Naive thymus-derived CD8-positive, alpha-beta T cell (primary cell): ENCODE results near the gene CCNK. TPM values are rescaled to one million over a fixed set of nuclear protein-coding genes. Genes with fewer than 3 reads are reported as not detected.
A peak's percentile ranks its signal among the peaks of the same experiment; 100 is the strongest.

Source experiments
- ATAC-seq, 2 donors: fragments of 150-1000 bp; cut with Tn5 transposase in 1 of 2; sonication (Bioruptor Pico), chemical (Tn5 transposase) in 1 of 2; 1 replicate in 1 of 2; 2 replicates in 1 of 2; pipeline ENCODE4 v1.10.0; 2021; ENCODE audit warnings: mild to moderate bottlenecking in 2 of 2, moderate library complexity in 2 of 2
- POLR2A ChIA-PET: fragments of 350-600 bp; sonication (Branson Sonifier 250); formaldehyde crosslinking; loops from one replicate; lab custom pipeline; 2021; ENCODE audit warnings: antibody characterized with exemption; lab: Charles Lee
- DNase-seq, 10 donors: peaks; one replicate each; pipeline versions ENCODE4 v3.0.0 to v3.0.0-alpha.2; 2020 to 2022
- H3K27ac Mint-ChIP-seq, 10 donors: one replicate each; pipeline ENCODE4 v1.8.0; 2020 to 2022; ENCODE audit warnings: mild to moderate bottlenecking in 10 of 10, mixed read lengths in 10 of 10, moderate library complexity in 4 of 10, inconsistent platforms in 1 of 10
- H3K27me3 Mint-ChIP-seq, 5 donors: one replicate each; pipeline ENCODE4 v1.8.0; 2021 to 2022; ENCODE audit warnings: mixed read lengths in 5 of 5
- H3K36me3 Mint-ChIP-seq, 3 donors: one replicate each; pipeline ENCODE4 v1.8.0; 2020 to 2022; ENCODE audit warnings: mixed read lengths in 3 of 3, mild to moderate bottlenecking in 2 of 3, inconsistent platforms in 1 of 3
- H3K4me1 Mint-ChIP-seq, 4 donors: one replicate each; pipeline ENCODE4 v1.8.0; 2021 to 2022; ENCODE audit warnings: mixed read lengths in 4 of 4
- H3K4me3 Mint-ChIP-seq, 10 donors: one replicate each; pipeline ENCODE4 v1.8.0; 2020 to 2022; ENCODE audit warnings: mild to moderate bottlenecking in 10 of 10, mixed read lengths in 10 of 10, moderate library complexity in 6 of 10, inconsistent platforms in 1 of 10
- H3K9me3 Mint-ChIP-seq, 9 donors: one replicate each; pipeline ENCODE4 v1.8.0; 2020 to 2022; ENCODE audit warnings: mixed read lengths in 9 of 9, mild to moderate bottlenecking in 3 of 9, inconsistent platforms in 1 of 9, moderate library complexity in 1 of 9
- polyA plus RNA-seq, 3 donors: library from polyadenylated mRNA; unstranded; fragments of 300-500 nt; fragmentation: Illumina TruSeq; gene quantifications; one replicate each; pipeline ENCODE4 v1.2.3, GENCODE V29; 2021
- total RNA-seq, 8 experiments: library from RNA in 2 of 8; stranded (reverse) in 2 of 8; gene quantifications; one replicate each; pipeline ENCODE4 v1.2.3 and lab custom pipeline; 2021 to 2026

CCNK gene
- total and polyA plus RNA-seq, 5 experiments from 2014 or later = 13.4 to 92.5 (median 19.8) TPM

DNA sequence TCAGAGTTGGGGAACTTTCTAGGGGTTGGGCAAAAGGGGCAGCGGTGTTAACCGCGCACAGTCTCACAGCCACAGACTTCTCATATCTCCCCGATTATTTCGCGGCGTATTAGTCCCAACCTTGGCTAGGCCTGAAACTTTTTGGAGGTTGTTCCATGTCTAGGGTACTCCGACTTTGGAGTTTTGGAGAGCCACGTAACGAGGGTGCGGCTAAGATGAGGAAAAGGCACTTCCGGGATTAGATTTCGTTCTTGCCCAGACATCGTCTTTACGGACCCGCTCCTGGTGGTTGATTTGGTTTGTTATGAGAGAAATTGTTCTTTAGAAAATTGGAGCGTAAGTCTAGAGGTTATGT, 513 bp downstream of the CCNK start:
- Mint-ChIP-seq H3K27ac (peak overlapping the region; percentile 97 to 100 (median 99)), H3K4me3 (peak overlapping the region; percentile 92 to 99 (median 98)), H3K27me3 (no peaks in the 10 kb centered on the region), H3K4me1 (peaks cover 42 to 82% (median 74%) of the 10 kb centered on the region in 4 donors), H3K9me3 (no peaks in the 10 kb centered on the region), H3K36me3 (no peaks in the 10 kb centered on the region)
- POLR2A ChIA-PET = interaction anchor here (0.7 to 2.2 kb wide), 6 partner anchors 18 to 220 kb away, joined by 3 to 27 read pairs (median 4); partner anchors contain the start of genes CCDC85C and CYP46A1
- DNase-seq (peak in 6 of 10 donors; percentile 3 to 36 (median 30)), ATAC-seq (no peak)

DNA sequence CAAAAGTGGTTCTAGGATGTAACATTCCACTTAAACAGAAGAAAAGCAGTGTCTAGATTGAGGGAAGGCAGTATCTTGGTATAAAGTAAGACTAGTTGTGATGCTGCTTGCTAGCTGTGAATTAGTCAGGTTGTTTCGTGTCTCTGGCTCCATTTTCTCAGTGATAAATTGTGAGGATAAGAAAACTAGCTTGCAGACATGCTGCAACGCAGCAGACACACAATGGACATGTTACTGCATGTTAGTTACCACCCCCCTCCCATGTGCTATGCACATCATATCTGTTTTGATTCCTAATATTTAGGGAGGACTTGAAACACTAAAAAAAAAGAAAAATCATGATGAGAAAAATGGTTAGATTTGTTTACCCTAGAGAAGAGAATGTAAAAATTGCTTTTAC, 2.9 kb downstream of the CCNK start:
- ATAC-seq (no peak), DNase-seq (no peak)
- Mint-ChIP-seq H3K27ac (peak overlapping the region in 3 of 10 donors; percentile 0 to 36 (median 19)), H3K4me3 (no peak overlapping the region), H3K4me1 (peaks cover 37 to 79% (median 71%) of the 10 kb centered on the region in 4 donors), H3K36me3 (no peaks in the 10 kb centered on the region), H3K9me3 (no peaks in the 10 kb centered on the region), H3K27me3 (no peaks in the 10 kb centered on the region)
- POLR2A ChIA-PET = no interaction called here

DNA sequence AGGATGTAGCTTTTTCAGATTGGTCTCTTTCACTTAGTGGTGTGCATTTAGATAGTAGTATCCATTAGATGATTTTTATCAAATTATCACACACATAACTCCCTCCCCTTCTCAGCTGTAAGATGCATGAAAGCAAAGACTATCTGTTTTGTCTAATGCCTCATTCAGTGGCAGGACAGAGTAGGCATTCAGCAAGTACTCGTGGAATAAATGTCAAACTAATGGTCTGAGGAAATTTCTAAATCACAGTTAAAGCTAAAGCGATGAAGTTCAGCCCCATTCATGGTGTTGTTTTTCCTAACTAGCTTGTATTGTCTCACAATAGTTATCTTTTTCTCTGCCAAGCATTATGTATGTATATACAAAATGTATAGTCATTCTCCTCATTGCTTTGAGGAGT, 16.1 kb downstream of the CCNK start:
- H3K36me3 Mint-ChIP-seq = peaks cover 3 to 92% (median 28%) of the 10 kb centered on the region in 3 donors
- no peak overlapping the region for H3K27ac Mint-ChIP-seq
- POLR2A ChIA-PET = no interaction called here

DNA sequence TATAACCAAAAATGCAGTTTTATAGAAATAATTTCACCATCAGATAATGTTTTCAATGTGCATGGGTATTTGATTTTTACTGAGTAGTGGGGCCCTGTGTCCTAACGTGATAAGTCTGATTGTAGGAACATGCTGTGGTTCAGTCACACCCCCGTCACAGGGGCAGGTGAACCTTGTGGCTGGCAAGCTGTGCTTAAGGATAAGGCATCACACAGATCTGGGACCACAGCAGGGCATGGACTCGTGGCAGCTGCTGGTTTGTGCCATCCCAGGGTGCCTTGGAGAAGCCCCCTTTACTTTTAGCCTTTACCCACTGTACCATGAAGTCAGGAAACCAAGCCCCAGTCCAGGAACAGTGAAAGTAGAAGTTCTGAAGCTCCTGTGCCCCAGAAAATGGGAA, 16.7 kb downstream of the CCNK start:
- POLR2A ChIA-PET = no interaction called here
- ATAC-seq (no peak), DNase-seq (no peak)
- Mint-ChIP-seq H3K27me3 (no peaks in the 10 kb centered on the region), H3K9me3 (no peaks in the 10 kb centered on the region), H3K4me1 (peaks cover 0 to 20% (median 10%) of the 10 kb centered on the region in 4 donors), H3K27ac (peak overlapping the region in 1 of 10 donors; percentile 40), H3K36me3 (peaks cover 3 to 92% (median 26%) of the 10 kb centered on the region in 3 donors), H3K4me3 (no peak overlapping the region)

More for the DNA sequence above, 16.1 kb downstream of the CCNK start:
- DNase-seq (no peak), ATAC-seq (no peak)
- no peaks in the 10 kb centered on the region for H3K27me3 Mint-ChIP-seq
- no peak overlapping the region for H3K4me3 Mint-ChIP-seq
- H3K4me1 Mint-ChIP-seq = peaks cover 0 to 23% (median 12%) of the 10 kb centered on the region in 4 donors
- no peaks in the 10 kb centered on the region for H3K9me3 Mint-ChIP-seq

- Mint-ChIP-seq H3K27ac (peak overlapping the region in 1 of 10 donors; percentile 63), H3K36me3 (peaks cover 0 to 93% (median 22%) of the 10 kb centered on the region in 3 donors), H3K27me3 (no peaks in the 10 kb centered on the region), H3K4me1 (no peaks in the 10 kb centered on the region), H3K9me3 (no peaks in the 10 kb centered on the region), H3K4me3 (no peak overlapping the region)
- POLR2A ChIA-PET = no interaction called here
- ATAC-seq = no peak
- DNase-seq = no peak
Observed at GRCh38 chr14:99502989-99503421, 21.8 kb downstream of the CCNK start.

- POLR2A ChIA-PET = interaction anchor here (1.3 kb wide), 1 partner anchor 23 kb away, joined by 3 read pairs; the partner anchor contains the start of gene SETD3
- Mint-ChIP-seq H3K4me1 (peaks cover 0 to under 1% (median 0%) of the 10 kb centered on the region in 4 donors), H3K27ac (peak overlapping the region in 3 of 10 donors; percentile 4 to 78 (median 73)), H3K4me3 (no peak overlapping the region), H3K9me3 (no peaks in the 10 kb centered on the region), H3K36me3 (peaks cover 0 to 95% (median 22%) of the 10 kb centered on the region in 3 donors), H3K27me3 (no peaks in the 10 kb centered on the region)
- DNase-seq = no peak
- no peak for ATAC-seq
Observed at GRCh38 chr14:99503848-99504453, 22.7 kb downstream of the CCNK start.

GRCh38 chr14:99505089-99505488, 23.9 kb downstream of the CCNK start:
- POLR2A ChIA-PET = interaction anchor here (1.3 kb wide), 1 partner anchor 24 kb away, joined by 3 read pairs; the partner anchor contains the start of gene SETD3
- peaks cover 0 to 95% (median 22%) of the 10 kb centered on the region in 3 donors for H3K36me3 Mint-ChIP-seq
- ATAC-seq (no peak), DNase-seq (no peak)
- H3K27ac Mint-ChIP-seq = peak overlapping the region in 3 of 10 donors; percentile 8 to 60 (median 10)
- H3K27me3 Mint-ChIP-seq = no peaks in the 10 kb centered on the region
- H3K9me3 Mint-ChIP-seq = no peaks in the 10 kb centered on the region
- H3K4me3 Mint-ChIP-seq = no peak overlapping the region
- H3K4me1 Mint-ChIP-seq = peaks cover 0 to 3% (median 0%) of the 10 kb centered on the region in 4 donors

DNA sequence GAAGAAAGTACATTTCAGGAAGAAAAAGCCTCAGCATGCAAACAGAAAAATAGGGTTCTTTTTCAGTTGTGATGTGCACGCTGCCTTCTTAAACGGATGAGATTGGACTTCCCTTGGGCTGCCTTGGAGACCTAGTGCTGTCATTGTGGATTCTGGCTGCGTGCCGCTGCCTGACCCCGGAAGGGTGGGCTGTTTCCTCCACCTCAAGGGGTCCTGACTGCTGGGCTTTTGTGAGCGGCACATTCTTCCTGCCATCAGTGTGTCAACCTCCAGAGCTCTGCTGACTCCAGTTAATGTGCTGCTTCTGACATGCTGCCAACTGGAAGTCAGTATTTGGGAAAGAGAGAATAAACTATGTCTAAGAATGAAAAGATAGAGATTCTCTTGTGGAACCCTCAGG, 25.1 kb downstream of the CCNK start:
- Mint-ChIP-seq H3K27ac (peak overlapping the region in 3 of 10 donors; percentile 35 to 63 (median 40)), H3K27me3 (no peaks in the 10 kb centered on the region), H3K4me3 (no peak overlapping the region), H3K36me3 (peaks cover 0 to 90% (median 19%) of the 10 kb centered on the region in 3 donors), H3K4me1 (peaks cover 0 to 3% (median 0%) of the 10 kb centered on the region in 4 donors), H3K9me3 (no peaks in the 10 kb centered on the region)
- DNase-seq (no peak), ATAC-seq (no peak)
- POLR2A ChIA-PET = no interaction called here

DNA sequence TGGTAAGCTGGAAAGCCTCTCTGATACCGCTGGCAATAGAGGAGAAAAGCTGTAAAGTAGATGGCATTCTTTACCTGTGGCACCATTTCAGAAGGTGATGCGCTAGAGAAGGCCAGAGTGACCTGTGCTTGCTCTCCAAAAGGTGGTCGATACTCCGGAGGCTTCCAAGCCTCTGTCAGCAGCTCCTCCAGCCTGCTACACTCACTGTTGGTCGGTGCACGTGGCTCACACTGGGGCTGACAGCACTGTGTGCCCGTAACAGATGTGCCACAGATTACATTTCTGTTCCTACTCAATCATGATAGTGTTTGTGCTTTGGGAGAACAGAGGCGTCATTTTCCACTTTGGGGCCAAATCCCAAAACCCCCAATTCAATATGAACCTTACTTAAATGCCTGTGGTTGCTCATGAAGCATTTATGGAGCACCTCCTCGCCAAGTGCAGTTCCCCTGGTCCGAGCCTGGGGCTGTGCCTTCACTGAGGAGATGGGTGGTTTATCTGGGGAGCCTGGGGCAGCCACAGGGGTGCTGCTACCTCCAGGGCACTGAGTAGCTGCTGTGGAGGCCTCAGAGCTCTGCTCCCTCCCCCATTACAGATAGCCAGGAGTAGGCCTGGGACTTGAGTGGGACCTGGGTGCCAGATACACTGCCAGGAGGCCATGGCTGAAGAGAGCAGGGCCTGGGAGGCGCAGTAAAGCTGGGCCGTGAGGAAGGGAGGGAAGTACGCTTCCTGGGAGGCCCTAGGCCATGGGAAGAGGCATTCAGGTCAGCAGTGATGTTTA, 26.8 kb downstream of the CCNK start:
- Mint-ChIP-seq H3K4me1 (peaks cover 0 to 3% (median 0%) of the 10 kb centered on the region in 4 donors), H3K27ac (peak overlapping the region in 4 of 10 donors; percentile 14 to 78 (median 52)), H3K36me3 (peaks cover 0 to 84% (median 12%) of the 10 kb centered on the region in 3 donors), H3K4me3 (no peak overlapping the region), H3K27me3 (no peaks in the 10 kb centered on the region), H3K9me3 (no peaks in the 10 kb centered on the region)
- no peak for ATAC-seq
- DNase-seq = no peak
- POLR2A ChIA-PET = no interaction called here

DNA sequence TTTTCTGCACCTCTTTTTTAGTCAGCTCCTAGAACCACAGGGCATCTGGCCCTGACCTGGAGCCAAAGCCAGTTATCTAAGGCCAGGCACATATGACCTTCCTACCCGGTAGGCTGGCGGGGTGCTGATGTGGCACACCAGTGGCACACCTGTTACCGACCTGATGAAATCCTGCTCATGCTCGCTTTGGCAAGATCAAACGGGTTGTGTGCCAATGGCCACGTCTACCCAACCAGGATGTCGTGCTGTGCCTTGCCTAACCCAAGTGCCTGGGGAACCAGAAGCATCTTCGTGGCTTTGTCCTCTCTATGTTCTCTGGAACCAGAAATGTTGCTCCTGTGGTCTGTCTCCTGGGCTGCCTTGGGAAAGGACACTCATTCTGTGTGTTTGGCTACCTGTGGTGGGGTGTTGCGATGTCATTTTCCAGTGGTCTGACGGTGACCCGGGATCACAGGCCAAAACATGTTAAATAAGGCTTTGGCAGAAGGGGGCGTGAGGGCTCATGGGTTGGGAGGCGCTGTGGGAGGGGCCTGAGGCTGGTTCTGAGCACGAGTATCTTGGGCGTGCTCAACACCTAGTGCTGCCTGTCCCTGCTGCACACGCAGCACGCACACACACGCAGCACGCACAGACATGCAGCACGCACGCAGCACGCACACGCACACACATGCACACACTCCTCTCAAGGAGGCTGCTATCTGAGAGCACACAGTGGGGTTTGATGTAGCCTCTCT, 27.9 kb downstream of the CCNK start:
- no peak for DNase-seq
- Mint-ChIP-seq H3K4me1 (peaks cover 0 to 3% (median 0%) of the 10 kb centered on the region in 4 donors), H3K4me3 (no peak overlapping the region), H3K27ac (peak overlapping the region in 3 of 10 donors; percentile 48 to 73 (median 68)), H3K9me3 (no peaks in the 10 kb centered on the region), H3K27me3 (no peaks in the 10 kb centered on the region), H3K36me3 (peaks cover 0 to 78% (median 12%) of the 10 kb centered on the region in 3 donors)
- ATAC-seq = no peak
- POLR2A ChIA-PET = no interaction called here

DNA sequence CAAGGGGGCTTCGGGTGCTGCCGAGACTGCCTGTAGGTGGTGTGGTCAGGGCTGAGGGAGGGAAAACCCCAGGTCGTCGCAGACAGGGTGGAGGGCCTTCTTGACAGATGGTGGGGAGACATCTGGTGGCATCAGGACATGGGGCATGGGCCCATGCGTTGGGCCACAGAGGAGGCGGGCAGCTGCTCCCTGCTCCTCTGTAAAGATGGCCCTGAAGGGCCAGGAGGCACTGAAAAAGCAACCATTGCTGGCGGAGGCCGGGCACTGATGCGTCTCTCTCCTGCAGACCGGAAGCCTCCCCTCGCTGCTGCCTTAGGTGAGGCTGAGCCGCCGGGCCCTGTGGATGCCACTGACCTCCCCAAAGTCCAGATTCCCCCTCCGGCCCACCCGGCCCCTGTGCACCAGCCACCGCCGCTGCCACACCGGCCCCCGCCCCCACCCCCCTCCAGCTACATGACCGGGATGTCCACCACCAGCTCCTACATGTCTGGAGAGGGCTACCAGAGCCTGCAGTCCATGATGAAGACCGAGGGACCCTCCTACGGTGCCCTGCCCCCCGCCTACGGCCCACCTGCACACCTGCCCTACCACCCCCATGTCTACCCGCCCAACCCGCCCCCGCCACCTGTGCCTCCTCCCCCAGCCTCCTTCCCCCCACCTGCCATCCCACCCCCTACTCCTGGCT, 28.8 kb downstream of the CCNK start:
- Mint-ChIP-seq H3K36me3 (peaks cover 0 to 69% (median 7%) of the 10 kb centered on the region in 3 donors), H3K4me3 (no peak overlapping the region), H3K27me3 (no peaks in the 10 kb centered on the region), H3K9me3 (no peaks in the 10 kb centered on the region), H3K27ac (peak overlapping the region in 2 of 10 donors; percentile 21 to 24), H3K4me1 (peaks cover 0 to 3% (median 0%) of the 10 kb centered on the region in 4 donors)
- POLR2A ChIA-PET = no interaction called here
- ATAC-seq (no peak), DNase-seq (no peak)
